Ishikawa (cell line): ENCODE results near the gene ASRGL1.

ENCODE experiments used
- CEBPB ChIP-seq: IDR thresholded peaks from 2 replicates; pipeline ENCODE4 v1.6.1; 2012
- EP300 ChIP-seq: IDR thresholded peaks from 2 replicates; pipeline ENCODE4 v1.6.1; 2012; ENCODE audit warnings: borderline replicate concordance
- FOXM1 ChIP-seq: IDR thresholded peaks from 2 replicates; pipeline ENCODE4 v1.6.1; 2012; ENCODE audit warnings: low read depth, borderline replicate concordance
- NFIC ChIP-seq: IDR thresholded peaks from 2 replicates; pipeline ENCODE4 v1.6.1; 2012
- TAF1 ChIP-seq: IDR thresholded peaks from 2 replicates; pipeline ENCODE4 v1.6.1; 2012; ENCODE audit warnings: low read depth, mild to moderate bottlenecking

- TF ChIP-seq FOXM1 (no peak), CEBPB (no peak), TAF1 (no peak), EP300 (no peak), NFIC (no peak)
Observed at GRCh38 chr11:62315431-62315830, 21.8 kb upstream of the ASRGL1 start.
